Hepatocyte (in vitro differentiated cells): ENCODE results near the gene GPRIN1. TPM values are rescaled to one million over a fixed set of nuclear protein-coding genes. Genes with fewer than 3 reads are reported as not detected.

Source experiments
- DNase-seq: peaks from one replicate; pipeline ENCODE4 v3.0.0-alpha.2; 2016; ENCODE audit warnings: low spot score
- H2AFZ ChIP-seq: fragments of 200-600 bp; sonication (generic); 2 replicates; pipeline ENCODE4 v1.6.0; 2016; ENCODE audit warnings: antibody characterized with exemption, mild to moderate bottlenecking
- H3K27ac ChIP-seq: fragments of 200-600 bp; sonication (generic); 2 replicates; pipeline ENCODE4 v1.5.1; 2016; ENCODE audit warnings: mild to moderate bottlenecking
- H3K27me3 ChIP-seq: fragments of 200-600 bp; sonication (generic); 2 replicates; pipeline ENCODE4 v1.6.1; 2016
- H3K36me3 ChIP-seq: fragments of 200-600 bp; sonication (generic); replicated peaks from 2 replicates; pipeline ENCODE4 v1.5.1; 2016; ENCODE audit warnings: low read depth; ENCODE audit not compliant: insufficient read depth
- H3K4me1 ChIP-seq: fragments of 200-600 bp; sonication (generic); 2 replicates; pipeline ENCODE4 v1.5.1; 2016; ENCODE audit warnings: mild to moderate bottlenecking, moderate library complexity; ENCODE audit not compliant: insufficient read depth
- H3K4me2 ChIP-seq: fragments of 200-600 bp; sonication (generic); 2 replicates; pipeline ENCODE4 v1.6.0; 2016
- H3K4me3 ChIP-seq: fragments of 200-600 bp; sonication (generic); 2 replicates; pipeline ENCODE4 v1.5.1; 2016; ENCODE audit warnings: mild to moderate bottlenecking
- H3K79me2 ChIP-seq: fragments of 200-600 bp; sonication (generic); 2 replicates; pipeline ENCODE4 v1.6.0; 2017; ENCODE audit warnings: mild to moderate bottlenecking
- H3K9me2 ChIP-seq: fragments of 200-600 bp; sonication (generic); replicated peaks from 2 replicates; pipeline ENCODE4 v1.6.0; 2017; ENCODE audit warnings: mild to moderate bottlenecking; ENCODE audit not compliant: insufficient read depth
- H3K9me3 ChIP-seq: fragments of 200-600 bp; sonication (generic); 2 replicates; pipeline ENCODE4 v1.5.1; 2016; ENCODE audit warnings: low read depth, mild to moderate bottlenecking
- H4K20me1 ChIP-seq: fragments of 200-600 bp; sonication (generic); 2 replicates; pipeline ENCODE4 v1.6.0; 2016; ENCODE audit warnings: mild to moderate bottlenecking; ENCODE audit not compliant: insufficient read depth, poor library complexity, severe bottlenecking
- EZH2 ChIP-seq: fragments of 200-600 bp; sonication (generic); IDR thresholded peaks from 2 replicates; pipeline ENCODE4 v1.6.1; 2016; ENCODE audit warnings: antibody characterized with exemption, mild to moderate bottlenecking, borderline replicate concordance
- EZH2phosphoT487 ChIP-seq: fragments of 200-600 bp; sonication (generic); IDR thresholded peaks from one replicate; pipeline ENCODE4 v1.6.1; 2018; ENCODE audit warnings: antibody characterized with exemption, mild to moderate bottlenecking, low read depth, moderate library complexity; ENCODE audit not compliant: unreplicated experiment, severe bottlenecking
- WGBS: methylation state at CpG from one replicate; pipeline ENCODE4 v1.1.6; 2016; ENCODE audit warnings: low lambda C conversion rate; ENCODE audit errors: missing lambda C conversion rate; 5-methylcytosine and 5-hydroxymethylcytosine counted together
- polyA plus RNA-seq: library from polyadenylated mRNA; unstranded; fragments of >200 nt; fragmentation: Nextera tagmentation; extraction: Ambion mirVana; gene quantifications from 2 replicates; pipeline ENCODE4 v1.2.1, GENCODE V29; 2016
- total RNA-seq: library from RNA; depleted of rRNA; stranded (reverse); fragments of >200 nt; gene quantifications from 2 replicates; pipeline ENCODE4 v1.2.3, GENCODE V29; 2014
- TF ChIP-seq, protein P1 (sequence below): fragments of 200-600 bp; sonication (generic); IDR thresholded peaks from 2 replicates; pipeline ENCODE4 v1.5.1; 2016; ENCODE audit warnings: antibody characterized with exemption, mild to moderate bottlenecking; ENCODE audit not compliant: poor library complexity

GPRIN1 gene
- total and polyA plus RNA-seq, 2 experiments from 2014 or later = 1.6 to 2.2 TPM

GRCh38 chr5:176647030-176647842 is 37.3 kb upstream of the GPRIN1 start, which contains the start of gene TSPAN17:
TSPAN17 (plus strand) TSS chr5:176647484; CDS start chr5:176647616, 132 bp downstream.
- peak within 1 kb of the TSS; percentile 89 for H3K4me2 ChIP-seq
- H3K27ac ChIP-seq = peak within 1 kb of the TSS; percentile 18
- H3K4me1 ChIP-seq = peaks cover 9% of the 10 kb centered on the region
- peak; percentile 100 for DNase-seq
- WGBS = 2% methylated on average over 33 of the region's 63 CpGs
- H3K79me2 ChIP-seq = peaks cover 20% of the 10 kb centered on the region
- H3K9me2 ChIP-seq = no peaks in the 10 kb centered on the region
- no peaks in the 10 kb centered on the region for H3K9me3 ChIP-seq
- no peaks in the 10 kb centered on the region for H3K27me3 ChIP-seq
- TF ChIP-seq, protein P1, sequence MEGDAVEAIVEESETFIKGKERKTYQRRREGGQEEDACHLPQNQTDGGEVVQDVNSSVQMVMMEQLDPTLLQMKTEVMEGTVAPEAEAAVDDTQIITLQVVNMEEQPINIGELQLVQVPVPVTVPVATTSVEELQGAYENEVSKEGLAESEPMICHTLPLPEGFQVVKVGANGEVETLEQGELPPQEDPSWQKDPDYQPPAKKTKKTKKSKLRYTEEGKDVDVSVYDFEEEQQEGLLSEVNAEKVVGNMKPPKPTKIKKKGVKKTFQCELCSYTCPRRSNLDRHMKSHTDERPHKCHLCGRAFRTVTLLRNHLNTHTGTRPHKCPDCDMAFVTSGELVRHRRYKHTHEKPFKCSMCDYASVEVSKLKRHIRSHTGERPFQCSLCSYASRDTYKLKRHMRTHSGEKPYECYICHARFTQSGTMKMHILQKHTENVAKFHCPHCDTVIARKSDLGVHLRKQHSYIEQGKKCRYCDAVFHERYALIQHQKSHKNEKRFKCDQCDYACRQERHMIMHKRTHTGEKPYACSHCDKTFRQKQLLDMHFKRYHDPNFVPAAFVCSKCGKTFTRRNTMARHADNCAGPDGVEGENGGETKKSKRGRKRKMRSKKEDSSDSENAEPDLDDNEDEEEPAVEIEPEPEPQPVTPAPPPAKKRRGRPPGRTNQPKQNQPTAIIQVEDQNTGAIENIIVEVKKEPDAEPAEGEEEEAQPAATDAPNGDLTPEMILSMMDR = peak; percentile 47
- no peak for TF ChIP-seq EZH2phosphoT487
- H3K4me3 ChIP-seq = peak within 1 kb of the TSS; percentile 38
- H3K36me3 ChIP-seq = no peaks in the 10 kb centered on the region
- peak within 1 kb of the TSS; percentile 71 for H2AFZ ChIP-seq
- no peaks in the 10 kb centered on the region for H4K20me1 ChIP-seq

DNA sequence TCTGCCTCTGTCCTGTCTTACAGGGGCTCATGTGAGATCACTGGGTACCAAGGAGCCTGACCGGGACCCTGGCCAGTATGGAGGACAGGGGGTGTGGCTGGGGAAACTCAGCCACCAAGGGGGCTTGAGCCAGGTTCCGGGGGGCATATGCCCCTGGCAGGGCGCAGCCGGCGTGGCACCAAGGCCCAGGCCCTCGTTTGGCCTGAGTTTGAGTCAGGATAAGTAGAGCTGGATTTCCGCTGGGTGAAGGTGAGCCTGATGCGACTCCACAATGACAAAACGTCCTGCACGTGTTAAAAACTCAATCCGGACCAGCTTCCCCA is 36.7 kb upstream of the GPRIN1 start:
- no peaks in the 10 kb centered on the region for H3K36me3 ChIP-seq
- H3K27ac ChIP-seq = peak overlapping the region; percentile 10
- H4K20me1 ChIP-seq = no peaks in the 10 kb centered on the region
- TF ChIP-seq, protein P1 = no peak
- no peak for TF ChIP-seq EZH2phosphoT487
- TF ChIP-seq EZH2 = no peak
- H3K4me2 ChIP-seq = peak overlapping the region; percentile 68
- H3K9me2 ChIP-seq = no peaks in the 10 kb centered on the region
- H3K4me3 ChIP-seq = no peak overlapping the region
- H3K4me1 ChIP-seq = peaks cover 9% of the 10 kb centered on the region
- H3K79me2 ChIP-seq = peaks cover 20% of the 10 kb centered on the region
- peak overlapping the region; percentile 59 for H2AFZ ChIP-seq
- H3K27me3 ChIP-seq = no peaks in the 10 kb centered on the region
- 55% methylated on average over 11 of the region's 11 CpGs for WGBS
- H3K9me3 ChIP-seq = no peaks in the 10 kb centered on the region
- DNase-seq = no peak

- Histone ChIP-seq H3K27me3 (no peaks in the 10 kb centered on the region), H3K27ac (peak overlapping the region; percentile 10), H4K20me1 (no peaks in the 10 kb centered on the region), H3K9me3 (no peaks in the 10 kb centered on the region), H3K79me2 (peaks cover 20% of the 10 kb centered on the region), H3K9me2 (no peaks in the 10 kb centered on the region), H2AFZ (peak overlapping the region; percentile 59), H3K4me1 (peaks cover 9% of the 10 kb centered on the region), H3K4me2 (peak overlapping the region; percentile 68), H3K36me3 (no peaks in the 10 kb centered on the region), H3K4me3 (no peak overlapping the region)
- DNase-seq = no peak
- WGBS = 94% methylated on average over 6 of the region's 7 CpGs
- TF ChIP-seq EZH2 = no peak
- TF ChIP-seq, protein P1 = no peak
- TF ChIP-seq EZH2phosphoT487 = no peak
These were observed 36.2 kb upstream of the GPRIN1 start for GRCh38 chr5:176646049-176646706.
